ENCODE results near the gene ZNF814.

GRCh38 chr19:57867868-57868492 is 20.9 kb downstream of the ZNF814 start:
- no peak for TF ChIP-seq SIN3A (IDR thresholded peaks at IDR 0.05; ENCODE audit: borderline replicate concordance, insufficient read depth, low read depth, low read length)
- TF ChIP-seq CTCF (IDR thresholded peaks at IDR 0.05): no peak
- TF ChIP-seq POLR2AphosphoS5 (IDR thresholded peaks at IDR 0.05; ENCODE audit: low read depth, low read length): no peak; the same call in 1 of the 2 replicates
- TF ChIP-seq REST (IDR thresholded peaks at IDR 0.05; ENCODE audit: insufficient read depth in 1 of 2, low read depth in 2 of 2, low read length in 1 of 2): no peak
